HG02973 (cell line): ENCODE results near the gene TANC1.
A peak's percentile ranks its signal among the peaks of the same experiment; 100 is the strongest.

Experiments used
- ATAC-seq: cut with Tn5 transposase; IDR thresholded peaks from one replicate; pipeline ENCODE4 v1.9.1; 2021; ENCODE audit warnings: moderate library complexity; ENCODE audit not compliant: unreplicated experiment

Gene TANC1

DNA sequence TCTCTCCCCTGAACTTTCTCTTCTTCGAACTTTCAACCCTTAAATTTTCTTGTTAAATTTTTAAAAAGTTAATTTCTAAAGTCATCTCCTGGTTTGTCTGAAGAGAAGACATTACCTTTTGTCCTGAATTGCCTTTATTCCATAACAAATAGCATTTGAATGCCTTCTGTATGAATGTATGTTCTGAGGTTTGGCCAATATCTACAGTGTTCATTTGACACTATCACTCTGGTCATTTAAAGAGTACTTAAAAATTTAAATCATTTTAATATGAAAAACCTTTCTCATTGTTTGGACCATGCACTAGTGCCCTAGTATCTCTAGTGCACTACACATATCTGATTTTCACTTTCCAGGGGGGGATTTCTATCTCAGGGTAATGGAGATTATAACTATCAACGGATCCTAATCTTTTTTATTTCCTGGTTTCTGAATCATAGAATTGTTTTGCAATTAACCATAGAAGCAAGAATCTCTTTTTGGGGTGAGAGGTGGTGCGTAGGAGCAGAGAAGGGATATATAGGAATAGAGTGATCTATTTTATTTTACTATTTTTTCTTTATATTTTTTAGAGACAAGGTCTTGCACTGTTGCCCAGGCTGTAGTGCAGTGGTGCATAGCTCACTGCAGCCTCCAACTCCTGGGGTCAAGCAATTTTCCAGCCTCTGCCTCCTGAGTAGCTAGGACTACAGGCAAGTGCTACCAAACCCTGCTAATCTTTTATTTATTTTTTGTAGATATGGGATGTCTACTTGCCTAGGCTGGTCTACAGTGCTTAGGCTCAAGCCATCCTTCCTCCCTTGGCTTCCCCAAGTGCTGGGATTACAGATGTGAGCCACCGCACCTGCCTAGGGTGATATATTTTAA lies 25.5 kb downstream of the TANC1 start:
- ATAC-seq = no peak

DNA sequence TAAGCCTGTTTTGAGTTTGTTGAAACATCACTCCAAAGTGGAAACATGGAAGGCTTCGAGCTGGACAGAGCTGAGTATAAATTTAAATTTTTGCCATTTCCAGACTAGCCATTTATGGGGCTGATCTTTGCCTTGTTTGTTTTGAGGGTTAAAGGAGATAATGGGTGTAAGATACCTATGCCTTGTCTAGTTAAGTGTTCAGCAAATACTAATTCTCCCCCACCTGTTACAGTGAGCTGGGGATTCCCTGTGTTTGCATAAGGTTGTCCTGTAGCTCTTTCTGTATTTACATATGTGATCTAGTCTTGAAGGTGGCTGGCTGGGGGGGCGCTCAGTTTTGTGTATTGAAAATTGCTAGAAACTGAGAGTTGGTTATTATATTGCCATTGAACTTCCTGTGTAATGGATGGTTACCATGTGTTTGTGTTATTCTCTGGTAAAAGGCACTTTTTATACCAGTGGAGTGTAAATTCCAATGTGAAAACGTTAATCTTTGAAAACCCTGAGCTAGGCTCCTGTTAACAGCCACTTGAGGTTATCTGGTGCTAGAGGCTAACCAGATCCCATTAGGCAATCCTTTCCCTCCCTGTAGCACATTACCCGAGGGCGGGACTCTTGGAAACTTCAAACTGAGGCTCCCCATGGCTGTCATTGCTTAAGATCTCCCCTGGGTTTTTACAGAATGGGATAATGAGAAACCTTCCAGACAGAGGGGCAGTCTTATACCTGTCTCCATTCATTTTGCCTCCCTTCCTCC lies 26.7 kb downstream of the TANC1 start:
- no peak for ATAC-seq

DNA sequence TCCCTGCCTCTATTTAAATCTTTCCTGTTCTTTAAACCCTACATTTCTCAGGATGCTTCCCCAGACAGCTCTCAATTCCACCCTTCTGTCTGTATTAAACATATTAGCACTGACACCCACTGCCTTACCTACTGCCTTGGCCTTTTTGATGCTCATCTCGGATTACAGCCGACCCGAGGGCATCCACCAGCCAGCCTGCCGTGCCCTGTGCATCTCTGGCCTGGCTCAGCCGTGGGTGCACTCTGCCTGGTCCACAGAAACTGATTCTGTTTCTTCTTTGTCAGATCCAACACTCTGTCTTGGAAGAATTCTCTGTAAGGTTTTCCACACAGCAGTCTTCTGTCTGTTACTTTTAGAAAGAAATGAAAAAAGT lies 27.2 kb downstream of the TANC1 start:
- ATAC-seq = no peak

DNA sequence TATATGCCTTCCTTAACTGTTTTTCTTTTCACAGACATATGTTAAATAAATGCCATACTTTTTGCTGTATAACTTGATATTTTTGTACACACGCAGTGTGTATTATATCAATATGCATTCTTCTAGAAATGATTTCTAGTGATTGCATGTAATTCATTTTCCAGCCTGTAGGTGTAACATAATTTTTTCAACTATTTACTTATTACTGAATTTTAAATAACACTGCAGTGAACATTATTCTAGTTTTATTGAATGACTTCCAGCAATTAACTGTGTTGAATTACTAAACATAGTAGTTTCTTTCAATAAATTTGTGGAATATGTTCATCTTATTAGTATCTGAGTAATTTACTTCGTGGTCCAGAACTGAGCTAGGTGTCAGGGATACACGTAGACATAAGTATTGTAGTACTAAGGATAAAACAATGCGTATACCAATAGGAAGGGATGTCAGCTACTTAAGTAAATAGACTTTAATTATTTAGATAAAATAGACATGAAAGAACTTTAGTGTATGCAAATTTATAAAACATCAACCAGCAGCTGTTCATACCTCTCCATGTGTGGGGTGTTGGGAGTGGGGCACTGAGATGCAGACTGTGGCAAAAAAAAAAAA lies 28.0 kb downstream of the TANC1 start:
- ATAC-seq = no peak

DNA sequence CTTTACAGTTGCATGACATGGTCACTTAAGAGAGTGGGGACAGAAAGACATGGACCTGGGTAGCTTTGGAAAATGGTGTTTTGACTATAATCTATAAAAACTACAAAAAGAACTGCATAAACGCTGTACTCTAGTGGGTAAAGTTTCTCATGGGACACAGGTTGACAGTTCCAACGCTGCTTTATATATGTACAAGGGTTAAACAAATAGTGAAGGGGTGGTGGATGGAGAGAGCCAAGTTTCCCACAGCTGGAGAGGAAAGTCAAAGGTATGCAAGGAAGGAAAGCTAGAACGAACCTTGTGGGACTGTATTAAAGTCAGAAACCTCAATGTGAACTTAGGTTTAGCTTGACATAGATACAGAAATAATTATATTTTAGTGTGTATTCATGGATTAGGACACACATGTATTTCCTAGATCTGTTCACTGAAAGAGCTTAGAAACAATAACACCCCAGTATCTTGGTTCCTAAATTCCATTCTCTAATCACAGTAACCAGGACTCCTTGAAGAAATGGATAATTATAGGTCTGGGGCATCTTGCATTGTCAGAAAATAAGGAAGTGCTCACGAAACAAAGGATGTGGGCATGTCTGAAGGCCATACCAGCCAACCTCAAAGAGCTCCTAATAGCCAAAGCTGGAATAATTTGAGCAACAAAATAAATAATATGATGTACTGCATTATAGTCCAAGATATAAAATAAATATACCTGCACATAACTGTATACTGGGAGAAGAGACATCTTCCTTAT lies 28.8 kb downstream of the TANC1 start:
- no peak for ATAC-seq

DNA sequence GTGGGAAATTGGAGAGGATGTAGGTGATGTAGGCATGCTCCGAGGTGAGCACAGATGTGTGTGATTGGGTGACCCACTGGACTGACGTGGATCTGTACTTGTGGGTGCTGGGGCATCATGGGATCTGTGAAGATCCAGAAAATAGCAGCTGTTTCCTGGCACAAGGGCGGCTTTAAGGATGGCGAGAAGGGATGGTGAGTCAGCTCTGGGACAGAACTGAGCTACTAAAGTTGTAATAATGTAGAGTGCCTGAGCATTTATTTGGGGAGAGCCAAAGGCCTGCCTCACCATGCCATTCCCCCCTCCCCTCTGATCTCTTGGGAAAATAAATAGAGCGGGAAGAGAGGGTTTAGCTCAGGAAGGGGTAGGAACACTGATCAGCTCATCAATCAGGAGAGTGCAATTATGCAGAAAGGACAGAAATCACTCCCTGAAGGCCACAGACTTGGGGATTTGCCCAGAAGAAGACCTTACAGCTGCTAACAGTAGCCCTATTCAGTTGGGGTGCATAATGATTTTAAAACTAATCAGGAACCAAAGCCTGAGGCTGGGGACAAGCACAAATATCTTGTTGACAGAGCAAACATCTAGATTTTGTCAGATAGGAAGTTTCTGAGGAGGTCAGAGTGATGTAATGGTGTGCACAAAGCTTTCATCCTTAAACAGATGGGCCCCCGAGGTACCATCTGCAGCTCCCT lies 30.3 kb downstream of the TANC1 start:
- ATAC-seq = no peak

DNA sequence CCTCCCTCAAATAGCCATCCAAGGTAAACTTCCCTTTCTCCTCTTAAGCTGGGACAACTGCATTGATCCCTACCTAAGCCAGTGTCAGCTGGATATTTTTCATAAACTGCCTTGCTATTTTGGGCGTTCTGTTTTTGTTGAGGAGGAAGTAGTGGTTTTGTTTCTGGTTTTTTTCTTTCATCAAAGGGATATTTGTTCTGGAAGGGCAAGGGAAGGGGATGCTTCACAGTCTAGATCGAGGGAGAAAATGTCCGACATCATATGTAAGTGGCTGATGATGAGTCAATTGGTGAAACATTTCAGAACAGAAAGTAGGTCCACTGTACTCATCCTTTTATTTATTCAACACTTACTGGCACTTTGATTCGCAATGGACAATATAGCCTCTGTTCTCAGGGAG lies 31.0 kb downstream of the TANC1 start:
- ATAC-seq = no peak

DNA sequence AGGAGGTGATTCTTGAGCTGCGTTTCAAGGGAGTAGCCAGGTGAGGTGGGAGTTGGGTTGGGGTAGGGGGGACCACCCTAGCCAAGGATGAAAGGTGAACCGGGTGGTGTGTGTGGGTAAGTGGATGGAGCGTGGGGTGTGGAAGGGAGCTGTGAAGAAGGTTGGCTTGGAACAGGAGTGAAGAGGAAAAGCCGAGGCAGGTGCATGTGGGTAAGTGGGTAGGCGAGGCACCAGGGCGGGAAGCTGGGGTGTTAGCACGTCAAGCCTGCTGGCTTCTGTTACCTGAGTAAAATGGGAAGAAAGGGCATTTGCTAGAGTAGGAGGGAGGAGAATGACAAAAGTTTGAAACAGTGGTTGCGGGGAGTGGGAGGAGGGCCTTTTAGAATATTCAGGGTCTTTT lies 31.6 kb downstream of the TANC1 start:
- no peak for ATAC-seq

DNA sequence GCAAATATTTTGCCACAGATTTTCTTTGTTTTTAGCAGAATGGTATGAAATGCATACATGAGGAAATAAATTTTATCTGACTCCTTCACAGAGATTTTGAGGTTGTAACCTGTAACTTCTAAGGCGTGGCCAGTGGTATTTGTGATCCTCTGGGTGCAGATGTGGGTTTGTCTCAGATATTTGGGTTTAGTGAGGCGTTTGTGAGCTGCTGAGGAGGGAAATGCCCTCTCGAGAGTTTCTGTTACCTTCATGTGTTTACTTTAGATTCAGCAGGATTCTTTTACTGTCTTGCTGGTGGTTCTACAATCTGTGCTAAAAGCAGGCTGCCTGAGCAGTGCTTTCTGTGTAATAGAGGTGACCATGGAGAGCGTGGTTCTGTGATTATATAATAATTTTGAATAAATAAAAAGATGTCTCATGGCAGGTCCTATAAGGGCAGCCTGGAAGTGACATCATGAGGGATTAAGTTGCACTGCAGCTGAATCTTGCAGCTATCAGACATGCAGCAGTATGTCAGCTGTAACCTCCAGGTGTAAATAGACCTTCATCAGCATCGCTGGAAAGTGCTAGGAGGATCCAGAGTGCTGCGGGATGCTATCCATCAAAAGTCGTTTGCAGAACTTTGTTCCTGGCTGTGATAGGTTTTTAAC lies 34.1 kb downstream of the TANC1 start:
- peak; percentile 87 for ATAC-seq

DNA sequence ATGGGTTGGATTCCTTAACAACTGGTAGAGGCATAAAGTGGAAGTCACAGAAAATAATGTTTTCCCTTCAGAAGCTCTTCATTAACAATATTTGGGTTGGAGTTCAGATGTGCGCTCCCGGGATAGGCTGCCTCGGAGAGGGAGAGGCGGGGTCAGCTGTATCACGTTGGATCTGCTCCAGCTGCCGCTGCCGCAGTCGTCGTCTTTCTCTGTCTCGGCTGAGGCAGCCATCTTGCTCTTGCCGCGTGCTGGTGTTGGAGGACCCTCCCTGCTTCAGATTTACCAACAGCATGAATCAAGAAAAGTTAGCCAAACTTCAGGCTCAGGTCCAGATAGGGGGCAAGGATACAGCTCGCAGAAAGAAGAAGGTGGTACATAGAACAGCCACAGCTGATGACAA lies 35.1 kb downstream of the TANC1 start:
- ATAC-seq = no peak

DNA sequence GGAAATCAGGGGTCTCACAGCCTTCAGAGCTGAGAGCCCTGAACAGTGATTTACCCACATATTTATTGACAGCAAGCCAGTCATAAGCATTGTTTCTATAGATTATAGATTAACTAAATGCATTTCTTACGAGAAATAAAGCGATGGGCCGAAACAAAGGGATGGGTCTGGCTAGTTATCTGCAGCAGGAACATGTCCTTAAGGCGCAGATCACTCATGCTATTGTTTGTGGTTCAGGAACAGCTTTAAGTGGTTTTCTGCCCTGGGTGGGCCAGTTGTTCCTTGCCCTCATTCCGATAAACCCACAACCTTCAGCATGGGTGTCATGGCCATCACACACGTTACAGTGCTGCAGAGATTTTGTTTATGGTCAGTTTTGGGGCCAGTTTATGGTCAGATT lies 36.4 kb downstream of the TANC1 start:
- ATAC-seq = no peak

DNA sequence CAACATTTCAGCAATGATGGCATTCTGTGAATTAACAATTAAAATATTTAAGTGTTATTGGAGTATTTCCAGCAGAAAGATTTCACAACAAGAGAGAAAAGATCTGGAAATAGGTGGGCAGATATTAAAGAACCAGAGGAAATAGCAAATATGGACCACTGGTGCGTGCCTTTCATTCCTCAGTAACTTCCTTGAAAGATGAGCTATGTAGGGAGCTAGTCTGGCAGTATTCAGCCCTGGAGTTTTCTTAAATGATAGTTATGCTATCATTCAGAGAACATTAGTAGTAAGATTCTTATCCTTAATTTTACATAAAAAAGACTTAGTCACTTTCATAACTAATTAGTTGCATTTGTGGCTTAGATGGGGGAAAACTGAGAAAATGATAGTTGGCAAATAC lies 41.5 kb downstream of the TANC1 start:
- ATAC-seq = no peak

DNA sequence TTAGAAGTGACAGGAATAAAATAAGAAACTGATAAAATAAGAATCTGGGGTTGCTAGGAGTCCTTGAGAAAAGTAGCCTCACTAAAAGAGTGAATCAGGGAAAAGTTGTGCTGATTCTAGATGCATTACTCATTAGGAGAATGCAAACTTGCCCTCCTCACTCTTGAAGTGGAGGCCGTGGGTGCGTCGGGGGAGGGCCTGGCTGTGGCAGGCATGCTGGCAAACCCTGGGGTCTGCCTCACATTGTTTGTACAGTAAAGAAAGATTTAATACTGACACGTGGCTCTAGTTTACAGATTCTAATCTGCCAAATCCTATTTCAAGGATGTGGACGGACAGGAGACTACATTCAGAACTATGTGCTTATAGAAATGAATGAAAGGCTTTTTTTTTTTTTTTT lies 41.9 kb downstream of the TANC1 start:
- no peak for ATAC-seq

DNA sequence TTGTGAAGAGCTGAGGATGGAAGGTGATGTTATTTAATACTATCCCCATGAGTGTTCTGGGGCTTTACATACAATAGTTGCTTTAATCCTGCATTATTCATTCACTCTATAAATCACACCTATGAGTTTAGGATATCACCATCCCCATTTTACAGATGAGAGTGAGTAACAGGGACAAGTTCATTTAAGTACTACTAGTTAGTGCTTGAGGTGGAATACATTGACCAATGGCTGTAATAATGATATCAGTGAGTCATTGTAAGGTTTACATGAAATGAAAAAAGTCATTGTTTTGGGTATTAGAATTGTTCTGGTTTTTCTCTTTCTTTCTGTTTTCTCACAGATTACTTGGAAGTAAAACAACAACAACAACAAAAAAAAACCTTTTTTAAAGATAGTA lies 42.5 kb downstream of the TANC1 start:
- no peak for ATAC-seq

DNA sequence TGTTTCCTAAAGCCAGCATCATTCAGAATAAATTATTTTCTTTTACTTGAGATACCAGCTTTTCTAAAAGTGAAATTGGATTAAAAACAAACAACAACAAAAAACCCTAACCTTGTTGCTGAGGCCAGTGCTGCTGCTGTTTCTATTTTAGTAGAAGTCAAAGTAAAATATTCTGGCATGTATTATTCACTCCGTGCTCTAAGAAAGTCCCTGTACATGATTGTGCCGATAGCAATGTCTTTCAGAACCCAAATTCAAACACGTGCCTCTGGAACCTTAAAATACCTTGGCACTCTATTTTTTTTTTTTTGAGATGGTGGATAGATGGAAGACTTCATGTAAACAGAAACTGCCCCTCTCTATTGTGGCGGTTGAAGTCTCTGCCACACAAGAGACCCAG lies 43.7 kb downstream of the TANC1 start:
- ATAC-seq = no peak

DNA sequence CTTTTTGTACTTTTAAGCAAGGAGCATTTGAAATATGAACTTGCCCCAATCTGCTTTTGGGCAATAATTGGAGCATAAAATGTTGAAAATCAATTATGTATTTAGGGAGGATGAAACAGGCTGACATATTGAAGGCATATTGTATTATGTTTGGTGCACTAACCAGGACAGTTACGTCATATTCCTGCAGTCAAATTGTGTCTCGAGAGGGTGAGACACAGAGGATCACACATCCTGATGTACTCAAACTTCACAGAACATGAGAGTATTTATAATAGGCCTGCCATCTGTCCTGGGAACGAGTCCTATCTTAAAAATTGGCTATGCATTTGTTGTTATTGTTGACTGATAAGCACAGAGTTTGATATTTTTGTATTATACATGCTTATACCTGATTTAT lies 44.7 kb downstream of the TANC1 start:
- ATAC-seq = no peak

DNA sequence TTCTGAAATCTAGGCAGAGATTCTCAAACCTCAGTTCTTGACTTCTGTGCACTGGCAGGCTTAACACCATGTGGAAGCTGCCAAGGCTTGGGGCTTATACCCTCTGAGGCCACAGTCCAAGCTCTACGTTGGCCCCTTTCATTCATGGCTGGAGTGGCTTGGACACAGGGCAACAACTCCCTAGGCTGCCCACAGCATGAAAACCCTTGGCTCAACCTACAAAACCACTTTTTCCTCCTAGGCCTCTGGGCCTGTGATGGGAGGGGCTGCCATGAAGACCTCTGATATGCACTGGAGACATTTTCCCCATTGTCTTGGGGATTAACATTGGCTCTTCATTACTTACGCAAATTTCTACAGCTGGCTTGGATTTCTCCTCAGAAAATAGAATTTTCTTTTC lies 46.7 kb downstream of the TANC1 start:
- no peak for ATAC-seq

DNA sequence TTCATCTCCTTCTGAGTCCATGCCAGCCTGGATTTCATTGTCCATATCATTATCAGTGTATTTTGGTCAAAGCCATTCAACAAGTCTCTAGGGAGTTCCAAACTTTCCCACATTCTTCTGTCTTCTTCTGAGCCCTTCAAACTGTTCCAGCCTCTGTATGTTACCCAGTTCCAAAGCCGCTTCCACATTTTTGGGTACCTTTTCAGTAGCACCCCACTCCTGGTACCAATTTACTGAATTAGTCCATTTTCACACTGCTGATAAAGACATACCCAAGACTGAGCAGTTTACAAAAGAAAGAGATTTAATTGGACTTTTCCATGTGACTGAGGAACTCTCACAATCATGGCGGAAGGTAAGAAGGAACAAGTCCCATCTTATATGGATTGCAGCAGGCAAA lies 47.4 kb downstream of the TANC1 start:
- no peak for ATAC-seq

DNA sequence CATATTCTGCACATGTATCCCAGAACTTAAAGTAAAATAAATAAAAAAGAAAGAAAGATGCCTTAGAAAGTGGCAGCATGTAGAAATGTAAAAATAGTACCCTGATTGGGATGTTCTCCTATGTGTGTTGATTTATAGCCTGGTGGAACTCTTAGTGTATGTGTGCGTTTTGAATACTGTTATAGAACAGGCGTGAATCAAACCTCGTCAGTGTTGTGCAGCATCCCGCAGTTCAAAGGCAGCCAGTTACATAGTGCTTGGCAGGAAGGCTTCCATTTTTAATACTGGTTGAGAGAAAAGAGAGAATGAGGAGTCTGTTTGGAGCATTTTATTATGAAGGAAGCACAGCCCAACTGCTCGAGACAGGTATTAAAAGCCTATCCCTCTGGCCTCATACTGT lies 49.4 kb downstream of the TANC1 start:
- no peak for ATAC-seq

DNA sequence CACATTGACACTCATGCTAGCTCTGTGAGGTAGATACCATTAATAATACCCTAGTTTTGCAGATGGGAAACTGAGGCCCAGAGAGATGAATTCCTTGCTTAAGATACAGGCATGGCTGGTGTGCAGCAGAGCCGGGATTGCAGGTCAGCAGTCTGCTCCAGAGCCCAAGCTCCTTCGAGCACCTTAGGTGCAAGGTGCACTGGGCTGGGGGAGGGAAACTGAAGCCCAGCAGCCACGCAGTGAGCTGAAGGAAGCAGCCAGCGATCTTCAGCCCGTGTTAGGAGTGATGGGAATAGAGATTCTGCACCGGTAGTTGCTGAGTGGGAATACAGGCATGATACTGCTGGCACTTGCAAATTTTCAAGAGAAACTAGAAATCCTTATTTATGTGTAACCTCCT lies 50.6 kb downstream of the TANC1 start:
- ATAC-seq = no peak
